ENCODE measurements around the gene G6PD.

DNA sequence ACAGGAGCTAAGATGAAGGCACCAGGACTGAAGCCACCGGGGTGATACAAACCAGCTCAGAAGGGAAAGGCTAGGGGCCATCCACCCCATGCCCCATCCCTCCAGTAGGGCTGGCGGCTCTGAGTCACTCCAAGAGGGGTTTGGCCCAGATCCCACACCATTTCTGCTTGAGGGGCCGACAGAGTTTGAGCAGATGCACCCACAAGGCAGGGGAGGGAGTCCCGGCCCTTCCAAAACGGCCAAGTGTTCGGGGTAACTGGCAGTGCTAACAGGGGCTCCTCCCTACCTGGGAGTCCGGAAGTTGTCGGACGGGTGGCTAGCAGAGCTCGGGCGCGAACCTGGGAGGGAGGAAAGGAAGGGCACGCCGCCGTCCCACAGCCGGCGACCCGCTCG lies 56.6 kb downstream of the G6PD start:
- TF ChIP-seq, protein P1, sequence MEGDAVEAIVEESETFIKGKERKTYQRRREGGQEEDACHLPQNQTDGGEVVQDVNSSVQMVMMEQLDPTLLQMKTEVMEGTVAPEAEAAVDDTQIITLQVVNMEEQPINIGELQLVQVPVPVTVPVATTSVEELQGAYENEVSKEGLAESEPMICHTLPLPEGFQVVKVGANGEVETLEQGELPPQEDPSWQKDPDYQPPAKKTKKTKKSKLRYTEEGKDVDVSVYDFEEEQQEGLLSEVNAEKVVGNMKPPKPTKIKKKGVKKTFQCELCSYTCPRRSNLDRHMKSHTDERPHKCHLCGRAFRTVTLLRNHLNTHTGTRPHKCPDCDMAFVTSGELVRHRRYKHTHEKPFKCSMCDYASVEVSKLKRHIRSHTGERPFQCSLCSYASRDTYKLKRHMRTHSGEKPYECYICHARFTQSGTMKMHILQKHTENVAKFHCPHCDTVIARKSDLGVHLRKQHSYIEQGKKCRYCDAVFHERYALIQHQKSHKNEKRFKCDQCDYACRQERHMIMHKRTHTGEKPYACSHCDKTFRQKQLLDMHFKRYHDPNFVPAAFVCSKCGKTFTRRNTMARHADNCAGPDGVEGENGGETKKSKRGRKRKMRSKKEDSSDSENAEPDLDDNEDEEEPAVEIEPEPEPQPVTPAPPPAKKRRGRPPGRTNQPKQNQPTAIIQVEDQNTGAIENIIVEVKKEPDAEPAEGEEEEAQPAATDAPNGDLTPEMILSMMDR (IDR thresholded peaks at IDR 0.05), result no peak
- TF ChIP-seq POLR2A (IDR thresholded peaks at IDR 0.05) (no peak), POLR2AphosphoS5 (IDR thresholded peaks at IDR 0.05) (no peak), EP300 (IDR thresholded peaks at IDR 0.05) (no peak)

Data from upper lobe of left lung (tissue), 4 donors.